ENCODE measurements around the gene SRSF2. TPM values are rescaled to one million over a fixed set of nuclear protein-coding genes. Genes with fewer than 3 reads are reported as not detected.

Gene SRSF2
- total and polyA plus RNA-seq, 4 donors = 136 to 251 (median 193) TPM

GRCh38 chr17:76735006-76735405, 2.1 kb downstream of the SRSF2 start:
- TF ChIP-seq, protein P1, sequence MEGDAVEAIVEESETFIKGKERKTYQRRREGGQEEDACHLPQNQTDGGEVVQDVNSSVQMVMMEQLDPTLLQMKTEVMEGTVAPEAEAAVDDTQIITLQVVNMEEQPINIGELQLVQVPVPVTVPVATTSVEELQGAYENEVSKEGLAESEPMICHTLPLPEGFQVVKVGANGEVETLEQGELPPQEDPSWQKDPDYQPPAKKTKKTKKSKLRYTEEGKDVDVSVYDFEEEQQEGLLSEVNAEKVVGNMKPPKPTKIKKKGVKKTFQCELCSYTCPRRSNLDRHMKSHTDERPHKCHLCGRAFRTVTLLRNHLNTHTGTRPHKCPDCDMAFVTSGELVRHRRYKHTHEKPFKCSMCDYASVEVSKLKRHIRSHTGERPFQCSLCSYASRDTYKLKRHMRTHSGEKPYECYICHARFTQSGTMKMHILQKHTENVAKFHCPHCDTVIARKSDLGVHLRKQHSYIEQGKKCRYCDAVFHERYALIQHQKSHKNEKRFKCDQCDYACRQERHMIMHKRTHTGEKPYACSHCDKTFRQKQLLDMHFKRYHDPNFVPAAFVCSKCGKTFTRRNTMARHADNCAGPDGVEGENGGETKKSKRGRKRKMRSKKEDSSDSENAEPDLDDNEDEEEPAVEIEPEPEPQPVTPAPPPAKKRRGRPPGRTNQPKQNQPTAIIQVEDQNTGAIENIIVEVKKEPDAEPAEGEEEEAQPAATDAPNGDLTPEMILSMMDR (IDR thresholded peaks at IDR 0.05; ENCODE audit: control extremely low read depth, extremely low read depth) = no peak
- WGBS, 2 donors = 9% methylated on average over 5 of the region's 5 CpGs
- Histone ChIP-seq H3K9ac (ENCODE audit: insufficient read depth in 1 of 2, low read length in 2 of 2) (peak overlapping the region in 1 of 2 donors; percentile 93), H3K4me3 (no peak overlapping the region), H3K4me1 (ENCODE audit: control insufficient read depth in 5 of 5, insufficient read depth in 5 of 5, low read length in 5 of 5) (peaks cover 0 to 43% (median 10%) of the 10 kb centered on the region in 5 donors), H3K27me3 (ENCODE audit: control insufficient read depth in 3 of 3, insufficient read depth in 3 of 3, low read length in 2 of 3) (no peaks in the 10 kb centered on the region), H3K27ac (ENCODE audit: low read depth in 1 of 2, low read length in 1 of 2) (no peak overlapping the region), H3K36me3 (ENCODE audit: control insufficient read depth in 4 of 4, insufficient read depth in 4 of 4, low read length in 4 of 4) (peaks cover 6 to 43% (median 30%) of the 10 kb centered on the region in 4 donors), H3K9me3 (ENCODE audit: control insufficient read depth in 4 of 4, insufficient read depth in 3 of 4, low read length in 3 of 4) (no peaks in the 10 kb centered on the region)
- no peak for ATAC-seq (ENCODE audit: insufficient read depth, low FRiP score)
- DNase-seq = peak in 2 of 3 donors; percentile 50 to 56

- Histone ChIP-seq H3K27ac (ENCODE audit: low read depth in 1 of 2, low read length in 1 of 2) (no peak overlapping the region), H3K27me3 (ENCODE audit: control insufficient read depth in 3 of 3, insufficient read depth in 3 of 3, low read length in 2 of 3) (no peaks in the 10 kb centered on the region), H3K36me3 (ENCODE audit: control insufficient read depth in 4 of 4, insufficient read depth in 4 of 4, low read length in 4 of 4) (peaks cover 6 to 47% (median 31%) of the 10 kb centered on the region in 4 donors), H3K9me3 (ENCODE audit: control insufficient read depth in 4 of 4, insufficient read depth in 3 of 4, low read length in 3 of 4) (no peaks in the 10 kb centered on the region), H3K9ac (ENCODE audit: insufficient read depth in 1 of 2, low read length in 2 of 2) (peak overlapping the region in 1 of 2 donors; percentile 93), H3K4me1 (ENCODE audit: control insufficient read depth in 5 of 5, insufficient read depth in 5 of 5, low read length in 5 of 5) (peaks cover 0 to 40% (median 6%) of the 10 kb centered on the region in 5 donors), H3K4me3 (no peak overlapping the region)
- ATAC-seq (ENCODE audit: insufficient read depth, low FRiP score) = no peak
- WGBS, 2 donors = 17 to 18% methylated on average over 8 of the region's 8 CpGs
- peak in 2 of 3 donors; percentile 22 to 52 for DNase-seq
- TF ChIP-seq, protein P1 (IDR thresholded peaks at IDR 0.05; ENCODE audit: control extremely low read depth, extremely low read depth) = no peak
Observed at GRCh38 chr17:76734080-76734840, 2.9 kb downstream of the SRSF2 start.

- no peak overlapping the region for H3K4me3 ChIP-seq
- ATAC-seq (ENCODE audit: insufficient read depth, low FRiP score) (no peak), DNase-seq (no peak)
- no peaks in the 10 kb centered on the region for H3K9me3 ChIP-seq (ENCODE audit: control insufficient read depth in 4 of 4, insufficient read depth in 3 of 4, low read length in 3 of 4)
- no peak overlapping the region for H3K9ac ChIP-seq (ENCODE audit: insufficient read depth in 1 of 2, low read length in 2 of 2)
- H3K36me3 ChIP-seq (ENCODE audit: control insufficient read depth in 4 of 4, insufficient read depth in 4 of 4, low read length in 4 of 4) = peaks cover 6 to 47% (median 32%) of the 10 kb centered on the region in 4 donors
- H3K4me1 ChIP-seq (ENCODE audit: control insufficient read depth in 5 of 5, insufficient read depth in 5 of 5, low read length in 5 of 5) = peaks cover 0 to 34% (median 5%) of the 10 kb centered on the region in 5 donors
- H3K27me3 ChIP-seq (ENCODE audit: control insufficient read depth in 3 of 3, insufficient read depth in 3 of 3, low read length in 2 of 3) = no peaks in the 10 kb centered on the region
- TF ChIP-seq, protein P1 (IDR thresholded peaks at IDR 0.05; ENCODE audit: control extremely low read depth, extremely low read depth) = no peak
- WGBS, 2 donors = 53 to 82% methylated on average over 1 of the region's 1 CpG
- peak overlapping the region in 1 of 2 donors; percentile 23 for H3K27ac ChIP-seq (ENCODE audit: low read depth in 1 of 2, low read length in 1 of 2)
Observed at GRCh38 chr17:76733618-76733957, 3.5 kb downstream of the SRSF2 start.

All from lung (tissue), 12 donors.